ENCODE results near the gene GARIN3. TPM values are rescaled to one million over a fixed set of nuclear protein-coding genes. Genes with fewer than 3 reads are reported as not detected.

GARIN3 gene
- total and polyA plus RNA-seq, 12 donors, result not detected

- Histone ChIP-seq H3K9me3 (no peaks in the 10 kb centered on the region), H3K36me3 (no peaks in the 10 kb centered on the region), H3K4me3 (no peak overlapping the region), H3K27ac (no peak overlapping the region), H3K4me1 (no peaks in the 10 kb centered on the region), H3K27me3 (peaks cover 0 to 30% (median 12%) of the 10 kb centered on the region in 7 donors)
- WGBS, 2 donors, result 85 to 90% methylated on average over 6 of the region's 6 CpGs
- DNase-seq, result no peak
- intact Hi-C loops (cut with DNase I), result loop anchor here in 1 of 10 donors (10.0 kb wide), 1 partner anchor 83 kb away; no protein-coding TSS in a partner anchor
- TF ChIP-seq CTCF (IDR thresholded peaks at IDR 0.05), result no peak
- ATAC-seq, result no peak
Measured at GRCh38 chr5:157161996-157162395, 4.1 kb downstream of the GARIN3 start.

GRCh38 chr5:157160001-157160400 lies 6.1 kb downstream of the GARIN3 start:
- H3K9me3 ChIP-seq, result peaks cover 0 to 3% (median 0%) of the 10 kb centered on the region in 11 donors
- no peaks in the 10 kb centered on the region for H3K4me1 ChIP-seq
- TF ChIP-seq CTCF (IDR thresholded peaks at IDR 0.05), result no peak
- no peak for ATAC-seq
- intact Hi-C loops (cut with DNase I), result loop anchor here in 1 of 10 donors (10.0 kb wide), 1 partner anchor 85 kb away; no protein-coding TSS in a partner anchor
- H3K36me3 ChIP-seq, result no peaks in the 10 kb centered on the region
- 68 to 77% methylated on average over 4 of the region's 4 CpGs for WGBS, 2 donors
- no peak overlapping the region for H3K4me3 ChIP-seq
- H3K27me3 ChIP-seq, result peaks cover 0 to 20% (median 7%) of the 10 kb centered on the region in 7 donors
- no peak overlapping the region for H3K27ac ChIP-seq
- DNase-seq, result no peak

GRCh38 chr5:157159209-157159751 lies 6.8 kb downstream of the GARIN3 start:
- Histone ChIP-seq H3K27me3 (peaks cover 0 to 20% (median 7%) of the 10 kb centered on the region in 7 donors), H3K4me1 (no peaks in the 10 kb centered on the region), H3K36me3 (no peaks in the 10 kb centered on the region), H3K9me3 (peaks cover 0 to 3% (median 0%) of the 10 kb centered on the region in 11 donors), H3K27ac (no peak overlapping the region), H3K4me3 (no peak overlapping the region)
- DNase-seq (no peak), ATAC-seq (no peak)
- 86 to 89% methylated on average over 6 of the region's 6 CpGs for WGBS, 2 donors
- intact Hi-C loops (cut with DNase I), result loop anchor here in 3 of 10 donors (5.0 to 10.0 kb wide), 3 partner anchors 86 to 156 kb away; no protein-coding TSS in a partner anchor
- TF ChIP-seq CTCF (IDR thresholded peaks at IDR 0.05), result no peak

- 47 to 62% methylated on average over 1 of the region's 1 CpG for WGBS, 2 donors
- intact Hi-C loops (cut with DNase I), result loop anchor here in 3 of 10 donors (5.0 to 10.0 kb wide), 3 partner anchors 87 to 157 kb away; no protein-coding TSS in a partner anchor
- no peaks in the 10 kb centered on the region for H3K4me1 ChIP-seq
- H3K27ac ChIP-seq, result no peak overlapping the region
- H3K4me3 ChIP-seq, result no peak overlapping the region
- TF ChIP-seq CTCF (IDR thresholded peaks at IDR 0.05), result no peak
- no peaks in the 10 kb centered on the region for H3K36me3 ChIP-seq
- peaks cover 0 to 3% (median 0%) of the 10 kb centered on the region in 11 donors for H3K9me3 ChIP-seq
- DNase-seq (no peak), ATAC-seq (no peak)
- H3K27me3 ChIP-seq, result peaks cover 0 to 16% (median 0%) of the 10 kb centered on the region in 7 donors
Measured at GRCh38 chr5:157157293-157157891, 8.7 kb downstream of the GARIN3 start.
